HG03442 (cell line): ENCODE data around the gene LCNL1.
A peak's percentile ranks its signal among the peaks of the same experiment; 100 is the strongest.

Experiments used
- ATAC-seq: cut with Tn5 transposase; IDR thresholded peaks from one replicate; pipeline ENCODE4 v1.9.1; 2021; ENCODE audit warnings: mild to moderate bottlenecking, moderate library complexity; ENCODE audit not compliant: unreplicated experiment

Gene LCNL1

DNA sequence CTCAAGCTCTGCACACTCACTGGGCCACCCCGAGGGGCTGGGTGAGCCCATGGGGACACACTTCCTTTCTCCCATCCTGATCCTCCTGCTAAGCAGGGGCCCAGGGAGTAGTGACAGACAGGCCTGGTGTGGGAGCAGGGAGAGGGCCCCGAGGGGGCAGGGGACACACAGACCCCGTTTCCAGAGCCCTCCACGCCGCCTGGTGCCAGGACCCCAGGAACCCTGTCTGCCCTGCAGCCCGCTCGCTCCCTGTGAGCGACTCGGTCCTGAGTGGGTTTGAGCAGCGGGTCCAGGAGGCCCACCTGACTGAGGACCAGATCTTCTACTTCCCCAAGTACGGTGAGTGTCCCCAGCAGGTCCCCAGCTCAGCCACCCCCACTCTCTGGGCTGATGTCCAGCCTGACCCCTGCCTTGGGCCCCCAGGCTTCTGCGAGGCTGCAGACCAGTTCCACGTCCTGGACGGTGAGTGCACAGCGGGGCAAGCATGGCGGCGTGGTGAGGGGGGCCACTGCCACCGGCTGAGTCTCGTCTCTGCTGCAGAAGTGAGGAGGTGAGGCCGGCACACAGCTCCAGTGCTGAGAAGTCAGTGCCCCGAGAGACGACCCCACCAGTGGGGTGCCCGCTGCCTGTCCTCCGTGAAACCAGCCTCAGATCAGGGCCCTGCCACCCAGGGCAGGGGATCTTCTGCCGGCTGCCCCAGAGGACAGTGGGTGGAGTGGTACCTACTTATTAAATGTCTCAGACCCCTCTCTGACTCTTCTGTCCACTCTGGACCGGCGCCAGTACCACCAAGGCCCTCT, 36.4 kb upstream of the LCNL1 start:
- no peak for ATAC-seq

DNA sequence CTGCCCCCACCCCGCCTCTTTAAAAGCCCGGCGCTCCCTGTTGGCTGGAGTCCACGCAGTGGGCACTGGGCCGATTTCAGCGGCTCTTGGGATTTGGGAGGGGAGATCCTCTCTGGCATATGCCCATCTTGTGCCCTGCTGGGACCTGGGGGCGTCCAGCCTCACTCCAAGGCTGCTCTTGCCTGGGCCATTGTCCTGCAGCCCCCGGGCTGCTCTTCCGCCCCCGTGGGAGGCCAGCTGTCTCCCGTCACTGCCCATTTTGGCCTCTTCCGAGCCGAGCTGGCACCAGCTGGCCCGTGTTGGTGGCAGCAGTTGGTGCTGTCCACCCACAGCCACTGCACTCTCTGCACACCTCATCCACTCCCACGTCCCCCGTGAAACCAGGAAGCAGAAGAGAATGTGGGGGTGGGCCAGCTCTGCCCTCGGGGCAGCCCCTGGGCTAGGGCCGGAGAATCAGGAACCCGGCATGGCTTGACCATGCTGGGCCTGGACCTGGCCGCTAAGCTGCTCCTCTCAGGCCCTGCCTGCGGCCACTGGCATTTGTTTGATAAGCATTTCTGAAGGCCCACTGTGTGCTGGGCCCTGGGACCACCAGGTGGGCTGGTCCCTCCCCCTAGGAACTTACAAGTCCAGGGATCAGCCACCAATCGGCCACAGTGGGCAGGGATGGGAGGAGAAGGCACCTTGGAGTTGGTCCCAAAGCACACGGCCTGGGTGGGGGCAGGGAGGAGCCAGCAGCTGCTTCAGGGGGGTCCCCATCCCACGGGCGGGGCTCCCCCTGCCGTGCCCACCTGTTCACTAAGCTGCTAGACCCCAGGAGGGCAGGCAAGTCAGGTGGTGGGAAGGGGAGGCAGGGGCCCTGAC, 35.5 kb upstream of the LCNL1 start:
- ATAC-seq: no peak

DNA sequence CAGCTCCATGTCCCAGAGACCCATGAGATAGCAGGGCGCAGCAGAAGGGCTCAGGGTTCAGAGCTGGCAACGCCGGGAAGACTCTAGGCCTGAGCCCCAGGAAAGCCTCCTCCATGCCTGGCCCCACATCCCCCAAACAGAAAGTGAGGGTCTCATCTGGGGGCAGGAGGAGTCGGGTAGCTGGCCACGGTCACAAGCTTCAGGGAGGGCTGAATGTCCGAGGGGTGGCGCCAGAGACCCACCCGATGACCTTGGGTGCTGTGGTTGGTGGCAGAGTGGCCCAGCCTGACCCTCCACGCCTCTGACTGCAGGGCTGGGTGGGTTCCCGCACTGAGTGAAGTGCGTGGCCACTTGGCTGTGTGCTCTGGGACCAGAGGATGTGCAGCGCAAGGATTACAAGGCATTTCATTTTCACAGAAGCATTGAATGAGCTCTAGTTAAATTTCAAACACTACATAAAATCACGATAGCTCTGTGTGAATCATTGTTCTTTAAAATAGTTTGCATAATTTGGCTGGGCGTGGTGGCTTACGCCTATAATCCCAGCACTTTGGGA, 34.8 kb upstream of the LCNL1 start:
- ATAC-seq: no peak

DNA sequence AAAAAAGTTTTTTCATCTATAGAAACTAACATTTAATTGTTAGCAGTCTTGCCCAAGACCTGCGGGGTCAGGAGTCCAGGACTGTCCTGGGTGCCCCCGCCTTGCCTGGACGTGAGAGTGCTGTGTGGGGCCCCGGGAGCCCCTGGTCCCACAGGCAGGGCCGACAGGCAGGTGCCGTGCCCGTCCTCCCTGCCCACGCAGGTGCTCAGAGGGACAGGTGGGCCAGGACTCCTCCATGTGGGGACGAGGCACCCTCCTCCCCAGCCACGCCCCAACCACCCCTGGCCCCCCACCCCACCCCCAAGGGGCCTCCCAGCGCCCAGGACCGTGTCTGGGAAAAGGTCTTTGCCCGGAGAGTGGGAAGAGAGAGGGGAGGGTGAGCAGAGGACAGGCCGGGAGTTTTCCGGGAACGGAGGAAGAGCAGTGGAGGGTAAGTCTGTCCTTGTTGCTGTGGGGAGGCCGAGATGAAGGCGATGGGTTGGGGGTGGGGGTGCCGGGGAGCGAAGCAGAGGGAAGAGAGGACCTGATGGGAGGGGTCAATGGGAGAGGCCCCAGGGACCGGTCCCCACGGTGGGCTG, 33.5 kb upstream of the LCNL1 start:
- ATAC-seq: no peak

DNA sequence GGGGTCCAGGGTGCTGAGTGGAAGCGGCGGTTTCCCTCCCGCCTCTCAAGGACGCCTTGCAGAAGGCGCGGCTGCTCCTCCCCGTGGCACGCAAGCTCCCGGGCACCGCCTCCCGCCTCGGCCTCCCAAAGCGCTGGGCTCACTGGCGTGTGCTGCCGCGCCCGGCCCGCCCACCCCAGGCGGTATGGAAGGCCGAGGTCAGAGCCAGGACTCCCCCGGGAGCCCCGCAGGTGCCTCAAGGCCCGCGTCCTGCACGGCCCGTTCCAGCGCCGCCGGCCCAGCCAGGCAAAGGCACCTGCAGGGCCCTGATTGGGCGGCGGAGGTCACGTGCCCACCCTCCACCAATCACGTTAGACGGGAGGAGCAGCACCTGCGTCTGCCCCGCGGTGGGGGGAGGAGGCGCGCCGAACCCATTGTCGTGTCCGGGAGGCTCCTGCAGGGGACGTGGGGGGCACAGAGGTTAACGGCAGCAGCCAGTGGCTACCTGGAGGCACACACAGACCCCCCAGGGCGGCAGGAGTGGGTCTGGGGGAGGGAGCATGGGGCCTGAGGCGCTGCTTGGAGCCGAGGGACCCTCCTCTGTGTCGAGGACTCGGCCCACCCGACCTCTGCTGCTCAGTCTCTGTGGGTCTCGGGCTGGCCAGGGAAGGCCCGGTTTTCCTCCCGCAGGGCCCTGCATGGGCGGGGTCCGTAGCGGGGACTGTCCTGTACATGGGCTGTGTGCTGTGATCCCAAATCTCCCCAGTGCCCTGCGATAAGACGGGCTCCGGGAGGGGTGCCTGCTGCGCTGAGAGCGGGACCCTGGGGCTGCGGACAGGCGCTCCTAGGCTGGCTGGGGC, 32.8 kb upstream of the LCNL1 start:
- ATAC-seq: peak; percentile 82

DNA sequence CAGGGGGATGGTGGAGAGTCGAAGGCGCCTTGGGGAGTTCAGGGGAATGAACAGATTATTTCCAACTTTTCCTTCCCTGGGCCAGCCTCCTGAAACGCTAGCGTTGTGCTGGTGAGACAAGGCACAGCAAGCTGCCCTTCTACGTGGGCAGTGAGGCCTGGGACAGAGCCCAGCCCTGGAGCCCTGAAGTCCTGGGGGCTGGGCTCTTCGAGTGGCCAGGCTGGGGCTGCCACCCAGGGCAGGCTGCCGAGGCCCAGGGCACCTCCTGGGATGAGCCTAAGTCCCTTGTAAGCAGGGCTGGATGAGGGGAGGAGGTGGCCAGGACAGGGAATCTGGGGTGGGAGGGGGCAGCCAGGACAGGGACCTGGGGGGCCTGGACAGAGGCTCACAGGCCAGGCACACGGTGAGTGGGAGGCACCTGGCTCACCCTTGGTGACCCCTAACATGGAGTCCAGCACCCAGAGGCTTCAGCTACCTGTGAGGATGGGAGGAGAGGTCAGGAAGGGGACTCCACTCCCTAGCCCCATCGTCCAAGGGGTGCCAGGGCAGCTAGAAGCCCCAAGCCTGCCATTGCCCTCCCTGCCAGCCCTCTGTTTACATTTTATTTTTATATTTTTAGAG, 32.0 kb upstream of the LCNL1 start:
- no peak for ATAC-seq

DNA sequence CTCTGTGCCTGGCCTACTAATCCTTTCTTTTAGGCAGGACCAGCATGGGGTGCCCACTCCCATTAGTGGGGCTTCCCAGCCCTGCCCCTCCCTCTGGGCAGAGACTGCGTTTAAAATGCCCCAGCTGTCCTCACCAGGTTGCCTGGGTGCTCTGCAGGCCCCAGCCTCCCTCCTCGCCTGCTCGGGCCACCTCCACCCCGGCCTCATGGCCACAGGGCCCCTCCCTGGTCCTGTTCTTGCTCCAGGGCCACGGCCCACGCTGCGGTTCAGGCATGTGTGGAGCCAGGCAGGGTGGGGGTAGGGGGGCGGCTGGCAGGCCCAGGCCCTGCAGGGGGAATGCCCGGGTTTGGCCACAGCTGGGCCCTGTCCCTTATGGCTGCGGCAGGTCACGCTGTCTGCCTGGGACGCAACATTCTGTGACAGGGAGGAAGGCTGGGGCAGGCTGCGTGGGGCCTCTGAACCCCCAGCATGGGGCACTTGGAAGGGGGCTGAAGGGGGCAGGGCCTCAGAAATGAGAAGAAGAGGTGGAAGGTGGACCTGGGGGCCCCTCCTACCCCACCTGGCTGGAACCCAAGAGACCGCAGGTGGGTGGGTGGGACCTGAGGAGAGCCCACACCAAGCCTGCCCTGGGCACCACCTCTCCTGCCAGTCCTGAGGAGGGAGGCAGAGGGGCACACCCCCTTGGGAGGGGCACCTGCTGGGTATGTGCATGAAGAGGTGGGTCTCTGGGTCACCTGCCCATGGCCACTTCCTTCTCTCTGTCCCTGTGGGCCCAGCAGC, 31.1 kb upstream of the LCNL1 start, which contains the start of gene LCN12:
Gene LCN12, plus strand, starts transcription at position 733 of the 780 bp plus-strand sequence. CDS start 55 bp downstream, outside the sequence.
- ATAC-seq: no peak

DNA sequence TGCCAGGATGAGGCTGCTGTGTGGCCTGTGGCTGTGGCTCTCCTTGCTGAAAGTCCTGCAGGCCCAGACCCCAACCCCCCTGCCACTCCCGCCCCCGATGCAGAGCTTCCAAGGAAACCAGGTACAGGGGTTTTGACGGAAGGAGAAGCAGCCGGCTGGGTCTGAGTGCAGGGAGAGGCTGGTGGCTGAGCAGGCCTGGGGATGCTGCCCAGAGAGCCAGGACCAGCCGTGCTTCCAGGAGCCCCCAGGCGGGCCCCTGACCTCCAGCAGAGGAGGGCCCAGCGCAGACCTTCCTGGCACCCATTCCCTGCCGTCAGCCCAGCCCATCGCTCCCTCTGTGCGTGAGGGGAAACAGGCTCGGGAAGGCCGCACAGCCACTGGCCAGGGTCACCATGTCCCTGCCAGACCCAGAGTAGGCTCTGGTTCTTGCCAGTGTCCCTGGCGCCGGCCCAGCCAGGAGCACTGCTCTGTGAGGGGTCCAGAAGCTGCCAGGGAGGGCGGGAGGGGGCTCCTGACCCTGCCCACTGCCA, 30.4 kb upstream of the LCNL1 start:
- ATAC-seq: no peak

DNA sequence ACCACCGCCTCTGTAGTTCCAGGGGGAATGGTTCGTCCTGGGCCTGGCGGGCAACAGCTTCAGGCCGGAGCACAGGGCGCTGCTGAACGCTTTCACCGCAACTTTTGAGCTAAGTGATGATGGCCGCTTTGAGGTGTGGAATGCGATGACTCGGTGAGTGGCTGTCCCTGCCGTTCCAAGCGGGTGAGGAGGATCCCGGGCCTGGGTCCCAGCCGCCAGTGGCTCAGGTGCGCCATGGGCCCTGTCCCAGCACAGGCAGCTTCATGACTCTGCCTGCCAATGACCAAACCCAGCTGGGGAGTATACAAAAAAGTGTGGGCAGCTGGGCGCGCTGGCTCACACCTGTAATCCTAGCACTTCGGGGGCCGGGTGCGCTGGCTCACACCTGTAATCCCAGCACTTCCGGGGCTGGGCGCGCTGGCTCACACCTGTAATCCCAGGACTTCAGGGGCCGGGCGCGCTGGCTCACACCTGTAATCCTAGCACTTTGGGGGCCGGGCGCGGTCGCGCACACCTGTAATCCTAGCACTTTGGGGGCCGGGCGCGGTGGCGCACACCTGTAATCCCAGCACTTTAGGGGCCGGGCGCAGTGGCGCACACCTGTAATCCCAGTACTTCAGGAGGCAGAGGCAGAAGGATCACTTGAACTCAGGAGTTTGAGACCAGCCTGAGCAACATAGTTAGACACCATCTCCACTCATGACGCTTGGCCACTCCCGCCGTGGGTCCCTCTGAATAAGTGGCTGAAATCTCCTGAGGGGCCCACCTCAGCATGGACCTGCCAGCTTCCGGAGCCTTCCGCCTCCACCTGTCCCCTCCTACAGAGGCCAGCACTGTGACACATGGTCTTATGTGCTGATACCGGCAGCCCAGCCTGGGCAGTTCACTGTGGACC, 29.7 kb upstream of the LCNL1 start:
- no peak for ATAC-seq

DNA sequence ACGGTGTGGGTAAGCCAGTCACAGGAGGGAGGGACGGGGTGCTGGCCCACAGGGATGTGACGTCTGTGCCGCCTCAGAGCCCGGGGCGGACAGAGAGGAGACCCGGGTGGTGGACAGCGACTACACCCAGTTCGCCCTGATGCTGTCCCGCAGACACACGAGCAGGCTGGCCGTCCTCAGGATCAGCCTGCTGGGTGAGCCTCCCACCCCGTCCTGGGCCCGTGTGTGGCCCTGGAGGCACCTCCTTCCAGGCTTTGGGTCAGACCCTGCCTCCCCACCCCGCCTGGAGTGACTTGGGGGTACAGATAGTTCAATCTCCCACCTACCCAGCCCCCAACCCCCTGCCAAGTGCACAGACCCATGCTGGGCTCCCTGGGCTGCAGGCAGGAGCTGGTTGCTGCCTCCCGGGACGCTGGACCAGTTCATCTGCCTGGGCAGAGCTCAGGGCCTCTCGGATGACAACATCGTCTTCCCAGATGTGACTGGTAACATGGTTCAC, 29.0 kb upstream of the LCNL1 start:
- ATAC-seq: no peak

DNA sequence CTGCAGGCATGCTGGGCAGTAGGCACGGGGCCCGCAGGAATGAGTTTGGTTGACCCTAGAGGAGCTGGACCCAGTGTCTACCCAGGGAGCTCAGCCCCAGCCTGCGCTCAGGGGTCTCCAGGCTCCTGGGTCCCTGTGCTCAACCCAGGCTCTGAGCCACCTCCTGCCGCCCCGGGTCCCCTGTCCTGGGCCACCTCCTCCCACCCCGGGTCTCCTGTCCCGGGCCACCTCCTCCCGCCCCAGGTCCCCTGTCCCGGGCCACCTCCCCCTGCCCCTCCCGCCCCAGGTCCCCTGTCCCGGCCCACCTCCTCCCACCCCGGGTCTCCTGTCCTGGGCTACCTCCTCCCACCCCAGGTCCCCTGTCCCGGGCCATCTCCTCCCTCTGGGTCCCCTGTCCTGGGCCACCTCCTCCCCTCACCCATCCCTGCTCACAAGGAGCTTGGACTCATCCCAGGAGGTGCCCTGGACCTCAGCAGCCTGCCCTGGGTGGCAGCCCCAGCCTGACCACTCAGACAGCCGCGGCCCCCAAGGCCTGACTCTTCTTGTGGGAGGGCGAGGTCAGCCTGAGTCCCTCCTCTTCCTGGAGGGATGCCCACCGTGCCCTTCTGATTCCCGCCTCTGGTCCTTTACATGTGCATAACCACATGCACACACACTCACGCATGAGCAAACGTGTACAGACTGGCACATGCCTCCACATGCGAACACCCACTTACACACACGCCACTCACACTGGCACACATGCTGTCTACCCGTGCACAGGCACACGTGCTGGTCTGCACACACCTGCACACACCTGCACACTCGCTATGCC, 28.3 kb upstream of the LCNL1 start:
- no peak for ATAC-seq

DNA sequence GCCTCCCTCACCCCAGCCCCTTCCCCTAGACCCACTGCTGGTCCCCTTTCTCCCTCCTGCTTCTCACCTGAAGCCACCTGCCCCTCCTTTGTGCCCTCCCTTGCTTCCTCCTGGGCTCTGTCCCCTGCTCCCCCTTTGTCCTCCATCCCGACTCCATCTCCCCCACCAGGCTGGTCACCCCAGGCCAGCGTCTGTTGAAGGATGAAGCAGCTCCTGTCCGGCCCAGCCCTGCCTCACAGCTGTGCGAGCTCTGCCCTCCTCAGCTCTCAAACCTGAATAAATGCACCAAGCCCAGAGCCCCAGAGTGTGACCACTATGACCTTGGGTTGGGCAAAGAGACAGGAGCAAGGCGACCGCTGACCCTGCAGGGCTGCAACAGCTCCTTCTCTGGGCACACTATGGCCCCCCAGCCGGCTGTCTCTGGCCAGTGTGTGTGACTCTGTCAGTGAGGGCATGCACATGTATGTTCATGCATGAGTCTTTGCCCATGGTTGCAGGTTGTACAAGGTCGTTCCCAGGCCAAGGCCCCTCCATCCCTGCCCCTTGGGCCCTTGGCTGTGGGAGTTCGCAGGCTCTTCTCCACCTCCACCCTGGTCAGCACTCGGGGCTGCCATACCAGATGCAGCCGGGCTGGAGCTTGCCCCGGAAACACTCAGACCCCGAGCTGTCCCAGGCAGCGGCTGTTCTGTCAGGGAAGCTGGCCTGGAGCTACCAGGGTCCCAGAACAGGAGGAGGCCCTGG, 27.4 kb upstream of the LCNL1 start:
- no peak for ATAC-seq

DNA sequence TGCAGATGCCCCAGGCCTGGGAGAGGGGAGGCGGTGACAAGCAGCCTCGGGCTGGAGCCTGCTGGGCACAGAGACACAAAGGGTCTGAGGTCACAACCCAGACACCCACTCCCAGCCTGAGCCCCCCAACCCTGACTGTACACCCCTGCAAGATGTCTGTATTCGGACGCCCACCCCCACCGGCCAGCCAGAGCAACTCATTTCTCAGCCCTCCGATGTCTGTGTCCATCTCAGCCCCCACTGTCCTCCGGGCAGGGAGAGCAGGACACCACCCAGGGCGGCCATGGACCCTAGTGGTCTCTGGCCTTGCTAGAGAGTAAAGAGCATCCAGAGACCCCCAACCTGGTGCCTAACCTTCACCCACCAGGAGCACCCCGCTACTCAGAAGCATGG, 26.9 kb upstream of the LCNL1 start:
- no peak for ATAC-seq

DNA sequence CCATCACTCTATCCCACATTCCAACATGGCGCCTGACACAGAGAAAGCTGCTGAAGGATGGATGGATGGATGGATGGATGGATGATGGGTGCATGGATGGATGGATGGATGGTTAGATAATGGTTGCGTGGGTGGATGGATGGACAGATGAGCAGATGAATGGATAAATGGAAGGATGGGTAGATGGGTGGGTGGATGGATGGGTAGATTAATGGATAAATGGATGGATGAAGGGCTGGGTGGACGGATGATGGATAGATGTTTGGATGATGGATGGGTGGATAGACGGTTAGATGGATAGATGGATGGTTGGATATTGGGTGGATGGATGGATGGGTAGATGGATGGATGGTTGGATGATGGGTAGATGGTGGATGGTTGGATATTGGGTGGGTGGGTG, 26.2 kb upstream of the LCNL1 start:
- ATAC-seq: no peak

DNA sequence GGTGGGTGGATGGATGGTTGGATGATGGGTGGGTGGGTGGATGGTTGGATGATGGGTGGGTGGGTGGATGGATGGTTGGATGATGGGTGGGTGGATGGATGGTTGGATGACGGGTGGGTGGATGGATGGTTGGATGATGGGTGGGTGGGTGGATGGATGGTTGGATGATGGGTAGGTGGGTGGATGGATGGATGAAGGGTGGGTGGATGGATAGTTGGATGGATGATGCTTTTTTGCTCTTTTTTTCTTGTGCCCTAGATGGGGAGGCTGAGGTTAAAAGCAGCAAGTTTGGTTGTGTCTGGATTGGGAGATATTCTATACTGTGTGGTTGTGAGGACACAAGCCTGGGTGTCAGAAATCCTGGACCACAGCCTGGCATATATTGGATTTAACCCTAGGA, 25.3 kb upstream of the LCNL1 start:
- no peak for ATAC-seq

DNA sequence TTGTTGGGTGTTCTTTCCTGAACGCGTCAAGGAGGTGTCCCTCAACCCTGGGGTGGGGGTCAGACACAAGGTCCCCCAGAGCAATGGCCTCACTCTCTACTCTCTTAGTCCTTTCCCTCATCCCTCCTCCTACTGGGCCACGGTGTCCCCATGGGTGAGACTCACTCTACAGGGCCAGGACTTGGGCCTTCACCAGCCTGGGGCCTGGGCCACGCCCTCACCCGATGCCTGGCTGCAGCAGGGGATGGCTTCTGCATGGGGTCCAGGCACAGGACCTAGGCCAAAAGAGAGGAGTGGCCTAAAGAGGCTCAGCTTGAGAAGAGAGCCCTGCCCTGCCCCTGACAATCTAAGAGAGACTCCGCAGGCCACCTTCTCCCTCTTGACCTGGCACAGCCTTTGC, 24.9 kb upstream of the LCNL1 start:
- no peak for ATAC-seq
